IMR-90 (cell line): Measurements from ENCODE around the gene HSPH1. TPM values are rescaled to one million over a fixed set of nuclear protein-coding genes. Genes with fewer than 3 reads are reported as not detected.
"Not testable (repeated sequence)": the region's sequence is repeated elsewhere in the genome, so short reads cannot be mapped to it uniquely, and the experiment has no call there.

Source experiments
- ATAC-seq: fragments of 200-7000 bp; cut with Tn5 transposase; 2 replicates; pipeline ENCODE4 v1.9.1; 2020; ENCODE audit warnings: low read depth, mild to moderate bottlenecking, moderate library complexity
- BruUV-seq: library from RNA; stranded (reverse); fragments of 400-500 nt; replicated peaks from 2 replicates; lab custom pipeline; 2021; lab: Mats Ljungman, UMichigan
- CTCF ChIA-PET: fragments of 300-600 bp; formaldehyde crosslinking; extraction: SDS; loops from one replicate; lab custom pipeline; 2021; ENCODE audit warnings: antibody characterized with exemption; lab: Yijun Ruan, JAX
- POLR2A ChIA-PET: fragments of 300-600 bp; sonication (Branson Sonifier 250); formaldehyde crosslinking; loops from one replicate; lab custom pipeline; 2022; ENCODE audit warnings: antibody characterized with exemption; ENCODE audit not compliant: unreplicated experiment; lab: Charles Lee
- DNase-seq: peaks from one replicate; pipeline ENCODE4 v3.0.0; 2013
- H2AFZ ChIP-seq: replicated peaks from 2 replicates; pipeline ENCODE3; 2013; ENCODE audit warnings: low read length, mild to moderate bottlenecking; ENCODE audit not compliant: poor library complexity
- H2AK5ac ChIP-seq: 2 replicates; pipeline ENCODE4 v1.6.1; 2013; ENCODE audit warnings: low read depth, low read length, inconsistent platforms
- H2AK9ac ChIP-seq: replicated peaks from 2 replicates; pipeline ENCODE3; 2013; ENCODE audit warnings: mild to moderate bottlenecking, low read depth, low read length, moderate library complexity; ENCODE audit not compliant: poor library complexity
- H2BK120ac ChIP-seq: 2 replicates; pipeline ENCODE4 v1.6.1; 2013; ENCODE audit warnings: low read depth, low read length, inconsistent platforms
- H2BK15ac ChIP-seq: 3 replicates; pipeline ENCODE4 v1.6.1; 2013; ENCODE audit warnings: low read depth, low read length, inconsistent platforms
- H2BK20ac ChIP-seq: 2 replicates; pipeline ENCODE4 v1.6.1; 2013; ENCODE audit warnings: low read depth, mild to moderate bottlenecking, inconsistent platforms, low read length, moderate library complexity
- H2BK5ac ChIP-seq: 2 replicates; pipeline ENCODE4 v1.6.1; 2013; ENCODE audit warnings: mild to moderate bottlenecking, low read depth, low read length, inconsistent platforms; ENCODE audit not compliant: poor library complexity, severe bottlenecking
- H3K14ac ChIP-seq: replicated peaks from 2 replicates; pipeline ENCODE4 v1.6.1; 2013; ENCODE audit warnings: low read depth, low read length, inconsistent platforms
- H3K18ac ChIP-seq: 2 replicates; pipeline ENCODE4 v1.6.1; 2013; ENCODE audit warnings: low read depth, low read length, control low read depth
- H3K23ac ChIP-seq: 2 replicates; pipeline ENCODE4 v1.6.1; 2013; ENCODE audit warnings: low read depth, low read length, inconsistent platforms
- H3K27ac ChIP-seq: 2 replicates; pipeline ENCODE4 v1.5.1; 2013; ENCODE audit warnings: mild to moderate bottlenecking, control low read depth, low read length; ENCODE audit not compliant: insufficient read depth
- H3K27me3 ChIP-seq: 2 replicates; pipeline ENCODE4 v1.6.1; 2013; ENCODE audit warnings: low read length; ENCODE audit not compliant: control insufficient read depth, insufficient read depth
- H3K36me3 ChIP-seq: 2 replicates; pipeline ENCODE4 v1.6.1; 2013; ENCODE audit warnings: low read length, mixed read lengths; ENCODE audit not compliant: control insufficient read depth, insufficient read depth
- H3K4ac ChIP-seq: 2 replicates; pipeline ENCODE4 v1.6.1; 2013; ENCODE audit warnings: low read depth, low read length, inconsistent platforms
- H3K4me1 ChIP-seq: 2 replicates; pipeline ENCODE4 v1.6.1; 2013; ENCODE audit warnings: low read length, mixed read lengths; ENCODE audit not compliant: control insufficient read depth, insufficient read depth
- H3K4me2 ChIP-seq: 2 replicates; pipeline ENCODE4 v1.6.1; 2013; ENCODE audit warnings: low read depth, mild to moderate bottlenecking, control low read depth, low read length, moderate library complexity
- H3K4me3 ChIP-seq: 2 replicates; pipeline ENCODE4 v1.5.1; 2013; ENCODE audit warnings: low read depth, mild to moderate bottlenecking, control low read depth, low read length, moderate library complexity; ENCODE audit not compliant: insufficient read depth
- H3K56ac ChIP-seq: 2 replicates; pipeline ENCODE4 v1.6.1; 2013; ENCODE audit warnings: low read length, inconsistent platforms; ENCODE audit not compliant: insufficient read depth; ENCODE audit errors: extremely low read depth
- H3K79me1 ChIP-seq, 2 experiments: 2 replicates each; pipeline ENCODE4 v1.6.1; 2013; ENCODE audit warnings: low read length in 2 of 2, inconsistent platforms in 1 of 2, low read depth in 1 of 2
- H3K9ac ChIP-seq: 2 replicates; pipeline ENCODE4 v1.6.1; 2013; ENCODE audit warnings: low read depth, low read length, control low read depth
- H3K9me1 ChIP-seq: 2 replicates; pipeline ENCODE4 v1.6.1; 2013; ENCODE audit warnings: low read length, inconsistent platforms; ENCODE audit not compliant: insufficient read depth
- H3K9me3 ChIP-seq: 2 replicates; pipeline ENCODE4 v1.6.1; 2013; ENCODE audit warnings: low read length; ENCODE audit not compliant: control insufficient read depth, insufficient read depth
- H4K20me1 ChIP-seq: 2 replicates; pipeline ENCODE4 v1.6.1; 2013; ENCODE audit warnings: low read length, inconsistent platforms; ENCODE audit not compliant: insufficient read depth
- H4K5ac ChIP-seq: 2 replicates; pipeline ENCODE4 v1.6.1; 2013; ENCODE audit warnings: mild to moderate bottlenecking, low read depth, low read length, control low read depth
- H4K8ac ChIP-seq, 2 experiments: 2 replicates each; pipeline ENCODE4 v1.6.1; 2013; ENCODE audit warnings: low read depth in 2 of 2, low read length in 2 of 2, control low read depth in 1 of 2, inconsistent platforms in 1 of 2
- H4K91ac ChIP-seq: 2 replicates; pipeline ENCODE4 v1.6.1; 2013; ENCODE audit warnings: low read depth, low read length, inconsistent platforms; ENCODE audit not compliant: insufficient read depth
- WGBS, 2 experiments: methylation state at CpG; one replicate each; pipeline versions ENCODE4 v1.1.5 to v1.1.7; 2013; ENCODE audit warnings: missing lambda C conversion rate in 2 of 2; ENCODE audit not compliant: insufficient read length in 1 of 2; ENCODE audit errors: extremely low coverage in 2 of 2; 5-methylcytosine and 5-hydroxymethylcytosine counted together
- dilution Hi-C: fragments of 300-500 bp; cut with HindIII; formaldehyde crosslinking; loops from one replicate; pipeline ENCODE4 v1.14.3; 2018; ENCODE audit warnings: low sequenced_read_pairs; ENCODE audit not compliant: unreplicated experiment
- in situ Hi-C: fragments of 300-500 bp; cut with MboI; formaldehyde crosslinking; loops from 3 replicates; pipeline ENCODE4 v1.14.3; 2019; ENCODE audit warnings: low sequenced_read_pairs, inconsistent platforms, mixed read lengths
- intact Hi-C: fragments of 100-400 bp; cut with micrococcal nuclease; formaldehyde crosslinking; loops from 2 replicates; pipeline ENCODE4 v1.10.0; 2022
- polyA plus RNA-seq, 3 experiments: library from polyadenylated mRNA; depleted of rRNA; stranded (reverse); fragments of >200 nt; gene quantifications; 2 replicates each; pipeline ENCODE4 v1.2.3, GENCODE V29; 2012; ENCODE audit warnings: low replicate concordance in 1 of 3
- total RNA-seq: library from RNA; depleted of rRNA; stranded (reverse); fragments of >200 nt; gene quantifications from 2 replicates; pipeline ENCODE4 v1.2.3, GENCODE V29; 2012

The HSPH1 gene
- total and polyA plus RNA-seq, 2 of the 4 experiments (the other 2 are of a cell fraction): 36.8 to 40.3 TPM

- H3K4me3 ChIP-seq, H3K56ac ChIP-seq, H3K4ac ChIP-seq, H3K9ac ChIP-seq, dilution Hi-C loops, H3K14ac ChIP-seq, BruUV-seq, ATAC-seq, H3K18ac ChIP-seq, H3K27ac ChIP-seq, H3K9me1 ChIP-seq, H3K23ac ChIP-seq, H2BK20ac ChIP-seq, H4K91ac ChIP-seq, H3K9me3 ChIP-seq, H4K8ac ChIP-seq, DNase-seq, in situ Hi-C loops, H3K4me1 ChIP-seq, H3K4me2 ChIP-seq, H4K20me1 ChIP-seq, H3K79me1 ChIP-seq, H2AK9ac ChIP-seq, H2AK5ac ChIP-seq, H2BK5ac ChIP-seq, H2AFZ ChIP-seq, intact Hi-C loops, H4K5ac ChIP-seq, H2BK15ac ChIP-seq, H2BK120ac ChIP-seq, H3K36me3 ChIP-seq: not testable (repeated sequence)
- H3K27me3 ChIP-seq: peaks cover 19% of the 10 kb centered on the region
- ChIA-PET CTCF (interaction anchor here (0.6 kb wide), 1 partner anchor 31 kb away, joined by 3 read pairs; no protein-coding TSS in a partner anchor), POLR2A (interaction anchor here (1.0 kb wide), 1 partner anchor 12 kb away, joined by 4 read pairs; no protein-coding TSS in a partner anchor)
- no CpG with 5 or more reads among the region's 3 CpGs for WGBS, 2 experiments
These were observed 63.7 kb downstream of the HSPH1 start for GRCh38 chr13:31097911-31098434.
